GM13976 (cell line): ENCODE data around the gene ST7L.

Experiments
- DNase-seq: peaks from one replicate; pipeline ENCODE4 v3.0.0; 2012; ENCODE audit warnings: low spot score
- in situ Hi-C: fragments of 300-500 bp; cut with MboI; formaldehyde crosslinking; loops from one replicate; pipeline ENCODE4 v1.12.0; 2022; ENCODE audit warnings: low sequenced_read_pairs, mixed read lengths, inconsistent platforms; ENCODE audit not compliant: unreplicated experiment
- TF ChIP-seq, protein P1 (sequence below): IDR thresholded peaks from 2 replicates; pipeline ENCODE4 v1.5.1; 2012; ENCODE audit warnings: borderline replicate concordance, mild to moderate bottlenecking; ENCODE audit not compliant: insufficient read depth; ENCODE audit errors: extremely low read depth, missing control alignments, control extremely low read depth

Gene ST7L

DNA sequence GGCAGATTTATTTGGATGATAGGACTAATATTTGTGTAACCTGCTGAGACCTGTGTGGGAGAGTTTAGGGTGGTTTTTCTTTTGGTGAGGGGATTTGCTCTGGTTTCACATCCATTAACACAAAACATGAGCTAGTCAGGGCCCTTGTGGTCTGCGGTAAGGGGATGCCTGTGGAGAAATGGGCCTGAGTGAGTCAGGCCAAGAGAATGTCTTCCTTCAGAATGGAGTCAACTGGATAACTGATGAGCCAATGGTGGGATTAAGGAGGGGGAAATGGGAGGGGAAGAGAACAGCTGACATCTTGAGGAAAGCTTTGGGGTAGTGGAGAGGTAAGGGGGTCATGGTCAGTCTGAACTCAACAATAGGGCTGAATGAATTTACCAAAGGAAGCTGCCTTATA lies 96.3 kb downstream of the ST7L start:
- no peak for DNase-seq
- TF ChIP-seq, protein P1, sequence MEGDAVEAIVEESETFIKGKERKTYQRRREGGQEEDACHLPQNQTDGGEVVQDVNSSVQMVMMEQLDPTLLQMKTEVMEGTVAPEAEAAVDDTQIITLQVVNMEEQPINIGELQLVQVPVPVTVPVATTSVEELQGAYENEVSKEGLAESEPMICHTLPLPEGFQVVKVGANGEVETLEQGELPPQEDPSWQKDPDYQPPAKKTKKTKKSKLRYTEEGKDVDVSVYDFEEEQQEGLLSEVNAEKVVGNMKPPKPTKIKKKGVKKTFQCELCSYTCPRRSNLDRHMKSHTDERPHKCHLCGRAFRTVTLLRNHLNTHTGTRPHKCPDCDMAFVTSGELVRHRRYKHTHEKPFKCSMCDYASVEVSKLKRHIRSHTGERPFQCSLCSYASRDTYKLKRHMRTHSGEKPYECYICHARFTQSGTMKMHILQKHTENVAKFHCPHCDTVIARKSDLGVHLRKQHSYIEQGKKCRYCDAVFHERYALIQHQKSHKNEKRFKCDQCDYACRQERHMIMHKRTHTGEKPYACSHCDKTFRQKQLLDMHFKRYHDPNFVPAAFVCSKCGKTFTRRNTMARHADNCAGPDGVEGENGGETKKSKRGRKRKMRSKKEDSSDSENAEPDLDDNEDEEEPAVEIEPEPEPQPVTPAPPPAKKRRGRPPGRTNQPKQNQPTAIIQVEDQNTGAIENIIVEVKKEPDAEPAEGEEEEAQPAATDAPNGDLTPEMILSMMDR, result no peak
- in situ Hi-C loops, result no loop called here

DNA sequence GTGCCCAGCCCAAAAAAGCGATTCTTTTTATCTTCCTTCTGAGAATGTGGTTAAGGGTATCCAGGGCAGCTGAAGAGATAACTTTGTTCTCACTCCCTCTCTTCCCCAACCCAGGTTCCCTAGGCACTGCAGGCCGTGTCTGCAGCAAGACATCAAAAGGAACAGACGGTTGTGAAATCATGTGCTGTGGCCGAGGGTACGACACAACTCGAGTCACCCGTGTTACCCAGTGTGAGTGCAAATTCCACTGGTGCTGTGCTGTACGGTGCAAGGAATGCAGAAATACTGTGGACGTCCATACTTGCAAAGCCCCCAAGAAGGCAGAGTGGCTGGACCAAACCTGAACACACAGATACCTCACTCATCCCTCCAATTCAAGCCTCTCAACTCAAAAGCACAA lies 98.8 kb downstream of the ST7L start:
- in situ Hi-C loops, result no loop called here
- TF ChIP-seq, protein P1, result no peak
- no peak for DNase-seq

DNA sequence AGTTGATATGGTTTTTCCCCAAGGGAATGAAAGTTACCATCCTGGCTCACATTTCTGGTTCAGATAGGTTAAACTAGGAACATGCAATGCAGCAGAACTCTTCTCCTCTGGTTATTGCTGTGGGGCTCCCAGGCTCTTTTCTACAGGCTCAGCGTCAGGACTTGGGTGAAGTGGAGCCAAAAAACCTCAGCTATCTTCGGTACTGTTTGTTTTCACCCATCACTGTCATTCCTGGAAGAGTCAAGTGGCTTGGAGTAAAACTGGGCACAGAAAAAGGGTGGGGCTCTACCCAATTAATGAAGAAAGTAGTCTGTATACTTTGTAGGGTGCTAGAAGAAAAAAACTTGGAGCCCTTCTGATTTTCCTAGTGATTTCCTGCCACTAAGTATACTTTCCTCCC lies 100.8 kb downstream of the ST7L start:
- in situ Hi-C loops, result no loop called here
- TF ChIP-seq, protein P1, result no peak
- DNase-seq, result no peak

DNA sequence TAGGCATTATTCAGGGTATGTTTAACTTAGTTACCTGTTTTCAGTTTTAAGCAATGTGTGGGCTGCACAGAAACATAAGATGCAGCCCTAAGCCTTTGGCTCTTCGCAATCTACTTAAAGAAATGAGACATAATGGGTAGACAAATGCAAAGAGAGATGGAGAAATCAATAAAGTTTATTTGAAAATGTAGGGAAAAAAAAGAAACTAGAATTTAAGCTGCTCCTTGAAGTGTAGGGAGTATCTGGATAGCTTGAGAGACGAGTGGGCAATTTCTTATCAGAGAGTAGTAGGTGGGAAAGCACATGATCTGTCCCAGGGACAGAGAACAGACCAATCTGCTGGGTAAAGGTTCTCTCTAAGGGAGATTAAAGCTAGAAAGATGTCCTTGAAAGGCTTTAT lies 101.3 kb downstream of the ST7L start:
- TF ChIP-seq, protein P1, result no peak
- no peak for DNase-seq
- in situ Hi-C loops, result no loop called here

DNA sequence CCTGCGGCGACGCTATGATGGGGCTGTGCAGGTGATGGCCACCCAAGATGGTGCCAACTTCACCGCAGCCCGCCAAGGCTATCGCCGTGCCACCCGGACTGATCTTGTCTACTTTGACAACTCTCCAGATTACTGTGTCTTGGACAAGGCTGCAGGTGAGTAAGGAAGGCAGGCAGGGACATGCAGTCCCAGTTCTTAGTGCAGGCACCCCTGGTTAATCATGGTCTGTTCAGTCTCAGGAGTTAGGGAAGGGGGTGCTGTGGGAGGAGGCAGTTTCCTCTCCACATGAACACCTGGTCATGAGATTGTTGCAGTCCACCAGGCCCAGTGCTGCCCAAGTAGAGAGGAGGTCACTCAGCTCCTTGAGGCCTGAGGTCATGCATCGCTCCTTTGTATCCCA lies 101.7 kb downstream of the ST7L start:
- in situ Hi-C loops, result no loop called here
- no peak for DNase-seq
- TF ChIP-seq, protein P1, result no peak

DNA sequence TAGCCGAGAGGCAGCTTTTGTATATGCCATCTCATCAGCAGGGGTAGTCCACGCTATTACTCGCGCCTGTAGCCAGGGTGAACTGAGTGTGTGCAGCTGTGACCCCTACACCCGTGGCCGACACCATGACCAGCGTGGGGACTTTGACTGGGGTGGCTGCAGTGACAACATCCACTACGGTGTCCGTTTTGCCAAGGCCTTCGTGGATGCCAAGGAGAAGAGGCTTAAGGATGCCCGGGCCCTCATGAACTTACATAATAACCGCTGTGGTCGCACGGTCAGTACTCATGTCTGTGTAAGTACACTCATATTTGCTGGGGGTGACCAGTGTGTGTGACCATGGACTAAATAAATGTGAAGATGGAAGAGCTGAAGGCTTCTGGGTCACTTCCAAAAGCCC lies 102.8 kb downstream of the ST7L start:
- in situ Hi-C loops, result no loop called here
- no peak for DNase-seq
- TF ChIP-seq, protein P1, result no peak
